ENCODE measurements around the gene STARD5. TPM values are rescaled to one million over a fixed set of nuclear protein-coding genes. Genes with fewer than 3 reads are reported as not detected.

Gene STARD5
- total and polyA plus RNA-seq, 2 of the 8 experiments (the other 6 are each of a cell fraction or from before 2014, with no cell fraction given): 5.5 to 10.4 TPM

- H3K4ac ChIP-seq (replicated peaks; ENCODE audit: insufficient read length, low read depth, low read length): no peak overlapping the region
- 83% methylated on average over 2 of the region's 2 CpGs; no CpG with 5 or more reads in 1 of the 2 experiments for WGBS, 2 experiments (ENCODE audit: extremely low coverage in 1 of 2, insufficient coverage in 1 of 2, insufficient read length in 1 of 2, insufficient replicate concordance in 2 of 2, low coverage in 1 of 2, low lambda C conversion rate in 2 of 2, missing lambda C conversion rate in 1 of 2)
- no peak overlapping the region for H3K4me3 ChIP-seq (ENCODE audit: extremely low read depth in 1 of 4, insufficient read depth in 2 of 4, low read depth in 3 of 4, low read length in 4 of 4)
- H2BK5ac ChIP-seq (ENCODE audit: low read depth, low read length): no peak overlapping the region
- H2BK20ac ChIP-seq (ENCODE audit: low read length): no peak overlapping the region
- CTCF ChIA-PET (ENCODE audit: partially characterized antibody): interaction anchor here (1.0 kb wide), 2 partner anchors 10 to 72 kb away, joined by 3 read pairs; no protein-coding TSS in a partner anchor
- H4K8ac ChIP-seq (ENCODE audit: extremely low read depth, insufficient read depth, low read length): no peak overlapping the region
- no peaks in the 10 kb centered on the region for H3K79me1 ChIP-seq (ENCODE audit: low read depth, low read length)
- H3K36me3 ChIP-seq (ENCODE audit: control insufficient read depth in 2 of 4, insufficient read depth in 4 of 4, low read length in 3 of 4): no peaks in the 10 kb centered on the region
- H3K79me2 ChIP-seq (ENCODE audit: control insufficient read depth in 1 of 2, insufficient read depth in 2 of 2, low read length in 2 of 2): no peaks in the 10 kb centered on the region
- H3K9ac ChIP-seq (replicated peaks in 1 of 4; ENCODE audit: extremely low read depth in 1 of 4, low read depth in 3 of 4, low read length in 3 of 4): no peak overlapping the region
- H4K5ac ChIP-seq (ENCODE audit: insufficient read length, low read depth, low read length): no peak overlapping the region
- H2BK120ac ChIP-seq (replicated peaks; ENCODE audit: low read depth, low read length): no peak overlapping the region
- TF ChIP-seq TBP (IDR thresholded peaks at IDR 0.05; ENCODE audit: low read depth, low read length) (no peak), MAFK (IDR thresholded peaks at IDR 0.05; ENCODE audit: low read depth, low read length) (no peak), SUZ12 (IDR thresholded peaks at IDR 0.05; ENCODE audit: low read length) (no peak)
- H4K91ac ChIP-seq (replicated peaks; ENCODE audit: insufficient read length, low read length): no peak overlapping the region
- H4K20me1 ChIP-seq (replicated peaks in 1 of 2; ENCODE audit: control insufficient read depth in 1 of 2, insufficient read depth in 2 of 2, low read length in 2 of 2): no peaks in the 10 kb centered on the region
- no peak overlapping the region for H3K23ac ChIP-seq (ENCODE audit: insufficient read length)
- H3K9me3 ChIP-seq (ENCODE audit: insufficient read depth in 2 of 2, low read depth in 1 of 2, low read length in 1 of 2): no peaks in the 10 kb centered on the region
- no peak overlapping the region for H3K4me2 ChIP-seq (ENCODE audit: insufficient read depth in 1 of 2, low read depth in 2 of 2, low read length in 2 of 2)
- DNase-seq (ENCODE audit: low read depth in 1 of 2, low spot score in 2 of 2) (peak in 1 of 2 experiments; percentile 16), FAIRE-seq (no peak)
- H3K27me3 ChIP-seq (replicated peaks in 1 of 4; ENCODE audit: control insufficient read depth in 3 of 4, extremely low read depth in 1 of 4, insufficient read depth in 3 of 4, low read length in 3 of 4): no peaks in the 10 kb centered on the region
- no peak overlapping the region for H2BK15ac ChIP-seq (ENCODE audit: low read length)
- H2BK12ac ChIP-seq (ENCODE audit: low read depth, low read length): no peak overlapping the region
- no peak overlapping the region for H3K14ac ChIP-seq (ENCODE audit: insufficient read length)
- H3K27ac ChIP-seq (ENCODE audit: low read depth, low read length): no peak overlapping the region
- no peak overlapping the region for H3K56ac ChIP-seq (replicated peaks; ENCODE audit: insufficient read length, low read depth, low read length)
- no peak overlapping the region for H2AK5ac ChIP-seq (ENCODE audit: low read depth, low read length)
- no peak overlapping the region for H3K18ac ChIP-seq (ENCODE audit: extremely low read depth, low read length)
- H2AFZ ChIP-seq (ENCODE audit: low read length): no peak overlapping the region
- no peaks in the 10 kb centered on the region for H3K4me1 ChIP-seq (replicated peaks in 1 of 4; ENCODE audit: control insufficient read depth in 3 of 4, insufficient read depth in 4 of 4, low read length in 3 of 4)
- POLR2A ChIA-PET (ENCODE audit: partially characterized antibody): no interaction called here
- H3K23me2 ChIP-seq (ENCODE audit: low read depth, low read length): no peaks in the 10 kb centered on the region
Measured at GRCh38 chr15:81346611-81347010, 22.7 kb upstream of the STARD5 start.

Measured in H1 (cell line).